Head of caudate nucleus (tissue), 42 donors: ENCODE results near the gene MAGI2.

Experiments used
- DNase-seq, 42 donors: peaks; one replicate each; pipeline versions ENCODE4 v3.0.0 to v3.0.0-alpha.2; 2020 to 2021; ENCODE audit warnings: mixed read lengths in 7 of 42
- intact Hi-C: fragments of 100-400 bp; cut with DNase I; formaldehyde crosslinking; loops from one replicate; pipeline ENCODE4 v1.15.0; 2022

The MAGI2 gene

GRCh38 chr7:79287981-79288380 lies 165.5 kb downstream of the MAGI2 start:
- DNase-seq, result peak in 11 of 42 donors; percentile 7 to 55 (median 17)
- intact Hi-C loops, result no loop called here

- intact Hi-C loops, result no loop called here
- no peak for DNase-seq
Measured at GRCh38 chr7:79286181-79286580, 167.3 kb downstream of the MAGI2 start.

- intact Hi-C loops, result no loop called here
- no peak for DNase-seq
Measured at GRCh38 chr7:79285756-79286155, 167.7 kb downstream of the MAGI2 start.

DNA sequence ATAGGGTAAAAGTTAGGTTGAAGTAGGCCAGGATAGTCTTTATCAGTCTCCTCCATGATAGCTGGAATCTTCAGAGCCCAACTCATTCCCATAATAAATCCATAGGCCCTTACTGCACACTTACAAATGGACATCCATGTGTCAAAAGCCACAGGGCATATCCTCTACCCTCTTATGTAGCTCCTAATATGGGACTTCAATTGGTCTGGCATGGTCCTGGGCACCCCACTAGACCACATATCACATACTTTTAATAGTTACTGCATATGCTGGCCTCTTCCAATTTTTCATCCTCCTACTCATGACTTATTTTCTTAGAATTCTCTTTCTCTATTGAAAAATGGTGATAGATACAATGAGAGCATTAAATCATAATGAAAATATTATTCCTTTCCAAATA lies 169.3 kb downstream of the MAGI2 start:
- intact Hi-C loops, result no loop called here
- no peak for DNase-seq

GRCh38 chr7:79282882-79283602 lies 170.4 kb downstream of the MAGI2 start:
- intact Hi-C loops, result no loop called here
- DNase-seq, result no peak

- peak in 39 of 42 donors; percentile 11 to 77 (median 48) for DNase-seq
- intact Hi-C loops, result no loop called here
Measured at GRCh38 chr7:79282070-79282694, 171.3 kb downstream of the MAGI2 start.

DNA sequence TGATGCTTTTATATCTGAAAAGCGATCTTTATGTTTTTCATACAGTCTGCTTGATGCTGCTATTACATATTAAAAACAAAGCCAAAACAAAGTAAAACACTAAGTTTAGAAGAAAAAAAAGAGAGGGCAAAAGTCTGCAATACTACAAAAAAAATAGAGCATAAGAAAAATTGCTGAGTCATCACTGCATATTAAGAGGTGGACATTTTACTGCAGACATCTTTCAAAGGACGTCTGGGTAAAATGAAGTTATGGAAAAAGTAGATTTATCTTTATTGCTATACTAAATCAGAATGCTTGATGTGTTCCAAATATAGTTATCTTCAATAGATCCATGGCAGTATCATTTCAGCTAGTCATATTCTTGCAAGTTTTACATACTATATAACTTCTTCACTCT lies 172.0 kb downstream of the MAGI2 start:
- DNase-seq, result no peak
- intact Hi-C loops, result no loop called here

GRCh38 chr7:79272938-79273337 lies 180.5 kb downstream of the MAGI2 start:
- DNase-seq, result no peak
- intact Hi-C loops, result no loop called here

DNA sequence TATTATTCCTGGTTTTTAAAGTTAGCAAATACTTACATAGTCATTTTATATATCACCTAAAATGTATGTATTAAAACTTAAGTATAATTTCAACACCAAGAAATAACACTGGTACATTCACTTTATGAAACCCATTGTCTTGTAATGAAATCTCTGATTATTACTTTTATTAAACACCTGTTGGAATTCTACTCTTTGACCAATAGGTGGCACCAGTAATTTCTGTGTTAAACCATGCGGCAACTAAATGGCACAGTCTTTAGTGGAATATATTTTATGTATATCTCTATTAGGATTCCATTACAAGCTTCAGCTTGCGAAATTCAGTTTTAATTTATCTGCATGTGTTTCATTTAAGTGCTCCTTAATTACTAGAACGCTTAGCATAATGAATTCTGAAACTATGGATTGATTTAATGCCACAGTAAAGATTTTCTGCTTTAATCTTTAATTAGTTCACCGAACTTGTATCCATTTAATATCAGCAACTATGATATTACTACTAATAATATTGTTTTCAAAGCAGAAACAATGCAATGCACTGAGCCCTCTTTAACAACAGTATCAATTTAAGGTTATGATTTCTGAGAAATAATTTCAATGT lies 181.3 kb downstream of the MAGI2 start:
- DNase-seq, result peak in 1 of 42 donors; percentile 9
- intact Hi-C loops, result no loop called here

DNA sequence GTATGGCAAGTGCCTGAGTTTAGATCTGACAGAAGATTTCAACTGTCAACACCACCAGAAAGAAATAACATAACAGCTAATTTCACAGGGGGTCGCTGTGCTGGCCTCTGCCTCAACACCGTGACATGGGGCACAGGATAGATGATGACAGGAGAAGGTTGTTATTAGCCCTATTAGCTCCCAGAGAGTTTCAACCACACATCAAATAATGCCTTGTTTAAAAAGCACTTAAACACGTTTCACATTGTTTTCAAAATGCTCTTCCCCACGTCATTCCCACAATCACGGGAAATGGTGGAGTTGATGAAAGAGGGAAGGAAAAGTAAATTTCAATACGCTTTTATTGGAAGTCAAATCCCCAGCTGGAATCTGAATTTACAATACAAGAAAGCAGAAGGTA lies 184.7 kb downstream of the MAGI2 start:
- no peak for DNase-seq
- intact Hi-C loops, result no loop called here

GRCh38 chr7:79258826-79259225 lies 194.6 kb downstream of the MAGI2 start:
- DNase-seq, result no peak
- intact Hi-C loops, result no loop called here

DNA sequence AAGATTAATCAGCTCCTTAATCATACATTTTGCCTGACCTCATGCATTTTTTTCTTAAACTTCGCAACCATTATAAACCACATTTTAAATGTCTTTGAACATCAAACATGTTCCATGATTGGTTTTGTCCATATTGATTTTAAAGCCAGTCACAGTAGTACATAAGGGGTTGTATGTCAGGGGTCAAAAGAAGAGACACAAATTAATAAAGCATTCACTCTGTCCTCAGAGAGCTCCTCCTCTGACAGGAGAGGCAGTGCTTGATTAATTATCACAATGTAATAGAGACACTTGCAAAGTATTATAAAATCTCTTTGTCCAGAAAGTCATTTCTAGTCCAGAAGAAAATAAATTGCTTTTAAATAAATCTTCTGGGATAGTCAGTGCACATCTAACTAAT lies 195.5 kb downstream of the MAGI2 start:
- intact Hi-C loops, result no loop called here
- DNase-seq, result no peak

DNA sequence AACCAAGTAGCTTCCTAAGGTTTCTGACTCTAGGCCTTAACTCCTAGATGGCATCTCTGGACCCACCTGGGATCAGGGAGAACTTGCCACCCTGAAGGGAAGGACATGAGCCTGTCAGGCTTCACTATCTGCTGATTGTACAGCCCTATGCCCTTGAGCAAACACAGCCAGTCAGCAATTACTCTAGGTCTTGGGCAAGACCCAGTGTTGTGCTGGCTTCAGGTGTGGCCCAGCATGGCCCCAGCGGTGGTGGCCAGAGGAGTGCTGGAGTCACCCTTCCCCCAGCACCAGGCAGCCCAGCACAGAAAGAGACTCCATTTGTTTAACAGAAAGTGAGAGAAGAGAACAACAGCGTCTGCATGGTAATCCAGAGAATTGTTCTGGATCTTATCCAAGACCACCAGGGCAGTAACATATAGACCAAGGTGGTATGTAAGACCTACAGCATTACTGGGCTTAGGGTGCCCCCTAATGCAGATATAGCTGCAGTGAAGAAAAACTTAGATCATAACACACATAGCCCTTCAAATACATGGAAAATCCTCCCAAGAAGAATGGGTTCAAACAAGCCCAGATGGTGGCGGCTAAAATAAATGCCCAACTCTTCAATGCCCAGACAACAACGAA lies 207.7 kb downstream of the MAGI2 start:
- intact Hi-C loops, result no loop called here

DNA sequence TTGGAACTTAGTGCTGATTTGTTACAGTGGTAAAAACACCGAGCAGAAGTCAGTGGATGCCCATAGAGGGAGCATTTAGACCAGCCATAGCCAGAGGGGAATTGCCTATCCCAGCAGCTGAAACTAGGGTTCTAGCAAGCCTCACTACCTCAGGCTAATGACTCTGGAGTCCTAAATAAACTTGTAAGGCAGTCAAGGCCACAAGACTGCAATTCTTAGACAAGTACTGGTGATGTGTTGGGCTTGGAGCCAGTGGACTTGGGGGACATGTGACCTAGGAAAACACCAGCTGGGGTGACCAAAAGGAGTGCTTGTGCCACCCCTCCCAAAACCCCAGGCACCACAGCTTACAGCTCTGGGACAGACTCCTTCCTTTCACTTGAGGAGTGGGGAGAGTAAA lies 209.0 kb downstream of the MAGI2 start:
- no peak for DNase-seq
- intact Hi-C loops, result no loop called here

More for the DNA sequence above, 207.7 kb downstream of the MAGI2 start:
- no peak for DNase-seq

- intact Hi-C loops, result no loop called here
- DNase-seq, result no peak
Measured at GRCh38 chr7:79241288-79242060, 212.0 kb downstream of the MAGI2 start.

GRCh38 chr7:79240413-79240812 lies 213.1 kb downstream of the MAGI2 start:
- DNase-seq, result no peak
- intact Hi-C loops, result no loop called here

- intact Hi-C loops, result no loop called here
- no peak for DNase-seq
Measured at GRCh38 chr7:79236352-79237028, 217.0 kb downstream of the MAGI2 start.

GRCh38 chr7:79227044-79227443 lies 226.4 kb downstream of the MAGI2 start:
- no peak for DNase-seq
- intact Hi-C loops, result no loop called here

DNA sequence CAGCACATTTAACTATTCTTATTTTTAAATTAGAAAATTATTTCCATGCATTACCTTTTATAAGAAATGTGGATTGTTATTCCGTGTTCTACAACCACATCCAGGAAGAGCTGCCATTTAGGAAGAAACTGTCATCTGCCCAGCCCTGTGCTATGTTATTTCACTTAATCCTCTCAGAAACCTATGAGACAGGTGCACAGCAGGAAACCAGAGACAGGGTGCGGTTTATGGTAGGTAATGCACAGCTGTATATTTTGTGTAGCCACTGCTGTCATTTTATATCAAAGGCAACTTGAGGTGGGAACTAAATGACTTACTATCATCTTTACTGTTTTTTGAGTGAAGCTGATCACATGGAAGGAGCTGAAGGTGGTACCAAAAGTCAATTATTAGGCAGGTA lies 232.3 kb downstream of the MAGI2 start:
- intact Hi-C loops, result no loop called here
- no peak for DNase-seq
